Left ventricle myocardium superior (tissue), 1 donor: ENCODE data around the gene GFRA4. TPM values are rescaled to one million over a fixed set of nuclear protein-coding genes. Genes with fewer than 3 reads are reported as not detected.

Experiments used
- total RNA-seq: library from RNA; stranded (reverse); fragmentation: NEBNext Ultra II Directional; extraction: Animal tissue kit (Norgen Biotek cat#: 25700); gene quantifications from one replicate; pipeline ENCODE4 v1.2.1, GENCODE V29; 2021
- donor health status: DM: no; HTN: yes; CAD: no; lungs with severe emphysema.

Gene GFRA4
- total RNA-seq, 1 donor from 2014 or later: not detected

Other genes starting within 250 kb of the GFRA4 start
- gene ATRN, start 192.4 kb downstream of the GFRA4 start, total RNA-seq: 34.3 TPM
- gene ADAM33, start 18.6 kb upstream of the GFRA4 start, total RNA-seq: 12.2 TPM
- 7.1 TPM for gene SIGLEC1, start 49.2 kb upstream of the GFRA4 start, total RNA-seq
- 16.2 TPM for gene HSPA12B, start 69.3 kb upstream of the GFRA4 start, total RNA-seq
- 10.3 TPM for gene ADISSP, start 104.4 kb upstream of the GFRA4 start, total RNA-seq
- not detected for gene SPEF1, start 118.0 kb upstream of the GFRA4 start, total RNA-seq
- 68.3 TPM for gene CENPB, start 123.3 kb upstream of the GFRA4 start, total RNA-seq
- 7.5 TPM for gene CDC25B, start 132.9 kb upstream of the GFRA4 start, total RNA-seq
- gene AP5S1, start 157.1 kb upstream of the GFRA4 start, total RNA-seq: 10.2 TPM
- 34.8 TPM for gene MAVS, start 183.4 kb upstream of the GFRA4 start, total RNA-seq
- gene PANK2, start 226.0 kb upstream of the GFRA4 start, total RNA-seq: 17.4 TPM